SK-N-SH (cell line): ENCODE results near the gene BABAM2.

Source experiments
- ELF1 ChIP-seq: IDR thresholded peaks from 2 replicates; pipeline ENCODE4 v1.4.0; 2012
- GABPA ChIP-seq: IDR thresholded peaks from 2 replicates; pipeline ENCODE4 v1.4.0; 2012; ENCODE audit warnings: low read depth, mild to moderate bottlenecking
- MXI1 ChIP-seq: IDR thresholded peaks from 2 replicates; pipeline ENCODE4 v1.6.1; 2012; ENCODE audit warnings: mild to moderate bottlenecking, low read depth, low read length, improper control_type of control experiment
- POLR2AphosphoS5 ChIP-seq: IDR thresholded peaks from 2 replicates; pipeline ENCODE4 v1.6.1; 2012; ENCODE audit warnings: low read depth, low read length
- RAD21 ChIP-seq: IDR thresholded peaks from 2 replicates; pipeline ENCODE4 v1.6.1; 2012; ENCODE audit warnings: mild to moderate bottlenecking, low read length
- TAF1 ChIP-seq: IDR thresholded peaks from 2 replicates; pipeline ENCODE4 v1.6.1; 2012; ENCODE audit warnings: low read depth, mild to moderate bottlenecking, low read length, moderate library complexity, borderline replicate concordance
- TCF12 ChIP-seq: IDR thresholded peaks from 2 replicates; pipeline ENCODE4 v1.4.0; 2012
- YY1 ChIP-seq: IDR thresholded peaks from 2 replicates; pipeline ENCODE4 v1.4.0; 2012; ENCODE audit warnings: low read depth, mild to moderate bottlenecking
- ZBTB33 ChIP-seq: IDR thresholded peaks from 2 replicates; pipeline ENCODE4 v1.4.0; 2012; ENCODE audit warnings: low read depth, borderline replicate concordance
- TF ChIP-seq, protein P1 (sequence below): fragments of 200-600 bp; sonication (generic); IDR thresholded peaks from 2 replicates; pipeline ENCODE4 v1.6.1; 2017; ENCODE audit warnings: antibody characterized with exemption, mild to moderate bottlenecking, moderate library complexity

- TF ChIP-seq ELF1 (no peak), TAF1 (no peak), YY1 (no peak), POLR2AphosphoS5 (no peak), TCF12 (no peak), ZBTB33 (no peak), MXI1 (no peak), GABPA (no peak), RAD21 (no peak)
- TF ChIP-seq, protein P1, sequence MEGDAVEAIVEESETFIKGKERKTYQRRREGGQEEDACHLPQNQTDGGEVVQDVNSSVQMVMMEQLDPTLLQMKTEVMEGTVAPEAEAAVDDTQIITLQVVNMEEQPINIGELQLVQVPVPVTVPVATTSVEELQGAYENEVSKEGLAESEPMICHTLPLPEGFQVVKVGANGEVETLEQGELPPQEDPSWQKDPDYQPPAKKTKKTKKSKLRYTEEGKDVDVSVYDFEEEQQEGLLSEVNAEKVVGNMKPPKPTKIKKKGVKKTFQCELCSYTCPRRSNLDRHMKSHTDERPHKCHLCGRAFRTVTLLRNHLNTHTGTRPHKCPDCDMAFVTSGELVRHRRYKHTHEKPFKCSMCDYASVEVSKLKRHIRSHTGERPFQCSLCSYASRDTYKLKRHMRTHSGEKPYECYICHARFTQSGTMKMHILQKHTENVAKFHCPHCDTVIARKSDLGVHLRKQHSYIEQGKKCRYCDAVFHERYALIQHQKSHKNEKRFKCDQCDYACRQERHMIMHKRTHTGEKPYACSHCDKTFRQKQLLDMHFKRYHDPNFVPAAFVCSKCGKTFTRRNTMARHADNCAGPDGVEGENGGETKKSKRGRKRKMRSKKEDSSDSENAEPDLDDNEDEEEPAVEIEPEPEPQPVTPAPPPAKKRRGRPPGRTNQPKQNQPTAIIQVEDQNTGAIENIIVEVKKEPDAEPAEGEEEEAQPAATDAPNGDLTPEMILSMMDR: no peak
Measured at GRCh38 chr2:28336982-28337627, 446.6 kb downstream of the BABAM2 start.
